ENCODE results near the gene ETV3.

ETV3 gene

DNA sequence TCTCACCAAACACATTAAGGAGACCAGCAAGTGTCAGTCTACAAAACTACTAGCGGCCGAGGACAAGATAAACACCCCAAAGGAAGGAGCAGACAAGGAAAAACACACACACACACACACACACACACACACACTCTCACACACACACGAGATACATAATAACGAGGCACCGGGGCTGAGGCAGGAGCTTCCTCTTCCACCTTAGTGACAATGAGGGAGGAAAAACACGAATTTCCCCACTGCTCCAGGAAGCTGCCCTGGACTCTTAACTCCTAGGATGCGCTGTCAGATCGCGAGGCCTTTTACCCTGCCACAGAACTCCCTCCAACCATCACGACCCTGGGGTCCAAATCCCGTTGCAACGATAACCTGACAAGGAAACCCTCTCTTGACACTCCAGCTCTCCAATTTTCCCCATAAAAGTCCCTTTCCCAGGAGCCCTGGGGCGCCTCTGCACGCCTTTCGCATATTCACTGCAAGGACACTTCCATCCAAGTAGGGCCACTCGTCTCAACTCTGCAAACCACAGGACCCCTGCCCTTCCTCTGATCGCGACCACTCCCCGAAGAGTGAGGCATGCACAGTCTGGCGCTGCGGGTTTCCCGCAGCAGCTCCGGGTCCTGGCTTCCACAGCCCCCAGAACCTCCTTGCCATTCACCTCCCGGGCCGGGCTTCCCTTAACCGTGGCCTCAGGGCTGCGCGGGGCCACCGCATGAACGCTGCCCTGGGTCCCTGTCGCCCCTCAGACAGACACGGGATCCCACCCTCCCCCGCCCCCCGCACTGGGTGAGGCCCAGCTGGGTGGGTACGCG, 581 bp downstream of the ETV3 start:
- DNase-seq = no peak

GRCh38 chr1:157137046-157137407, 1.2 kb downstream of the ETV3 start:
- no peak for DNase-seq

GRCh38 chr1:157136133-157136532, 2.1 kb downstream of the ETV3 start:
- no peak for DNase-seq

DNA sequence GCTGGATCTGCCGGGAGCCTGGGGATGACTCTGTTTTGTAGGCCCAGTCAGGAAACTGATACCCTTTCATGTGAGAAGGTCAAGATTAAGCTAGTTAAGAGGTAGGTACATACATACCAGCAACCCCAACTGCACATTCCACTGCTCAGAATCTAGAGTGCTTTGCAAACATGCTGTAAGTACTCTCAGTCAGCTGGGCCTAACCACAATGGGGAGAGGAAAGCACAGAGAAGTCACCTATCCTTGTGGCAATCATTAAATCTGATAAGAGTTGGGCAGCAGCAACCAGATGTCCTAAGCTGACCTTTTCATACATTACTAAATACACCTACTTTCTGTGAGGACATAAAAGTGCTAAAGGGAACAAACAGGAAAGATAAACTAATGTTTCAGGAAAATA, 2.5 kb downstream of the ETV3 start:
- DNase-seq = no peak

DNA sequence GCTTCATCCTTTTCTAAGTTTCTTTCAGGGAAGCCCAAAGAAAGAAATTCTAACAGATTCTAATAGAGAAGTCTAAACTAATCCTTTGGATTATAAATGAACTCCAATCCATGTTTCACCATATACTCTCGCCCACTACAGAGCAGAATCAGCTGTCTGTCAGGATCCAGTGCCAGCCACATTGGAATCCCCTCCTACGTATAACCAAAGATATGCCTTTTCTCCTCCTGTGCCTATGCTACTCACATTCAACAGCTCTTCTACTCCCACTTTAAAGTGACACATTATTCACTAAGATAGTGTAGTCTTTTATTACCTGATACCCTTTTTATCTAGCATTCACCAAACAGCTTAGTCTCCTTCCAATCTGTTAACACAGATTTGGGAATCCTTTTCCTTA, 3.1 kb downstream of the ETV3 start:
- DNase-seq = no peak

DNA sequence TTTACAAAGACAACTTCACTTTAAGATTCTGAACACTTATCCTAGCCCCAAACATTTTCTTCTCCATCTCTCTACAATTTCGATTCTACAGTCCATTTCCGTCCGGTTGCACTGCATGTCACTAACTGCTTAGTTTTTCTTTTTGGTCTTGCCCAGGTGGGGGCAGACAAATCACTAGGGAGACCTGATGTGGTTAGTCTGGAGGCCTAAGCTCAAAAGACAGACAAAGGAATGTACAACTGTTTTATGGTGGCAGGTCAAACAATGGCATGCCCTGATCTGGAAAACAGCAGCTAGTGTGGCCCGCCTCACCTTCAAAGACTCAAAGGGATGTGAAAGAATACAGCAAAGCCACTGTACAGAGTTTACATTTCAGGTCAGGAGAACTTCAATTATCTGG, 3.8 kb downstream of the ETV3 start:
- no peak for DNase-seq

DNA sequence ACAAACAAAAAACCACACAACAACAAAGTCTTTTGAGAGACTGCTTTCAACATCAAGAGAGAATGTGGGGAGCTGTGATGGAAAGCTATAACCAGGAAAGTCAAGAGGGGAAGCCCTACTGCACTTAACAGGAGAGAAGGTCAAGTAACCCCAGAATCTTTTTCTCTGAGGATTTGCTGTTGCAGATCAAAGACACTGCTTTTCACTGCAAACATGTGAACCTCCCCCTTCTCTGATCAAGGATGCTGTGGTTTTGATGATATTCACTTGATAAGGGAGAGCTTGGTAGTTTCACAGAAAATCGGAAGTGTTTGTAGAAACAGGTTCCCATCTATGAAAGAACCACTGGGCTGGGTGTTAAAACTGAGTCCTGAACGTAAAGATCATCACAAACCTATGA, 4.8 kb downstream of the ETV3 start:
- no peak for DNase-seq

DNA sequence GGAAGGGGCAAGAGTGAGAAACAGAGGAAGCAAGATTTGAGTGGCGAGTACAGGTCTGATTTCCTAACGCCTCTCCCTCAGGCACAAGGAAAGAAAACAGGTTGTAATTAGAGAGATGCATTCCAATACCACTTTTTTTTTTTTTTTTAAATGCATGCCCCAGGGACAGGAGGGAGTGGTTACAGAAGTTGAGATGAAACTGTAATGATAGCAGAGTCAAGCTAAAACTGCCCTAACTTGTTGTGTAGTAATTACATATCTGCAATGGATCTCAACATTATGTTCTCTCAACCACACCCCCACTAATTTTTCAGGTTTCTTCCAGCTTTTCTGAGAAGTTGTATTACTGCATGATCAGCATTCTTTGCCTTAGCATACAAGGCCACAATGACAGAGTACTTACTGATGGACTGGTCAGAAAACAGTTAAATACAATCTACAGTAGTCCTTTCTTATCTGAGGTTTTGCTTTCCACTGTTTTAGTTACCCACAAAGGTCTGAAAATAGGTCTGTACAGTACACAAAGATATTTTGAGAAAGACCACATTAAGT, 5.5 kb downstream of the ETV3 start:
- DNase-seq = no peak

DNA sequence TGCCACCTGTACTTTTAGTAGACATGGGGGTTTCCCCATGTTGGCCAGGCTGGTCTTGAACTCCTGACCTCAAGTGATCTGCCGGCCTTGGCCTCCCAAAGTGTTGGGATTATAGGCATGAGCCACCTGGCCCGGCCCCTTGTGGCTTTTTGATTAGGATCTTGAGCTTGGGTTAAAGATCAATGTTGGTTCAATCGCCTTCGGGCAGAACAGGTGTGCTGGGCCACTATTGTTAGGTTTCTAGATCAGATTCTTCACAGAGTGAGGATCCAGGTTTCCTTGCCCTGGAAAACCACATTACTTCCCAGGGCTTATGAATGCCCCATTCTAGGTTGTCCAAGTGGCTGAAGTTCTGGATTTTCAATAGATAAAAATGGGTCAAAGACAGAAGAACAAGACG, 6.1 kb downstream of the ETV3 start:
- no peak for DNase-seq

DNA sequence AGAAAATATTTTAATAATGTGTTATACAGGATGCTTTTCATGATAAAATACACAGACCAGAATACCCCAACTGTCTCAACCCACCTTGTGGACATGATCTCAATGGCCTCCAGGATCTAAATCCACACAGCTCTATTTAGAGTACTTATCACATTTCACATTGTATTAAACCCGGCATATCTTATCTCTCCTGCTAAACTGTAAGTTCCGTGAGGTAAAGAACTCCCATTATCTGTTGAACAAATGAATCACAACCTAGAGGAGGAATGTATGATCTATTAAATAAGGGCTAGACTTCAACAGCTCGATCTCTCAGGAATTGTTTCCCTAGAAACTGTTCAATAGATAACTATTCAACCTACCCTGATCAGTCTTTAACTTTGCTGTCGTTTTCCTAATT, 6.9 kb downstream of the ETV3 start:
- no peak for DNase-seq

GRCh38 chr1:157124855-157125254, 13.3 kb downstream of the ETV3 start:
- DNase-seq = no peak

DNA sequence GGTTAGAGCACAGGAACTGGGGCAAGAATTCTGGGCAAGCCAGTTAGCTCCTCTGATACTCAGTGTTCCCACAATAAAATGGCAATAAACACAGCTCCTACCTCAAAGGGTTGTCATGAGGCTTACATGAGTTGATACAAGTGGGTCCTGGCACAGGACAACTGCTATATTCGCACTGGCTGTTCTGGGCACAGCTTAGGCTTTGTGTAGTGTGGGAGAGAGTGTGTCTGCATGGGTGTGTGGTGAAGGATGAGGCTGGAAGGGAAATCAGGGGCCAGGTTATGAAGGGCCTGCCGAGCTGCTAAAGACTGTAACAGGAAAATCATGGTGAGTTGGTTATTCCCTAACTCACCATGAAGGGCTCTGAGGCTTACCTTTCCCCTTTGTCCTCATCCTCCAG, 18.7 kb downstream of the ETV3 start:
- no peak for DNase-seq

- no peak for DNase-seq
These were observed 19.2 kb downstream of the ETV3 start for GRCh38 chr1:157119008-157119407.

- DNase-seq = no peak
These were observed 20.6 kb downstream of the ETV3 start for GRCh38 chr1:157117527-157118057.

- DNase-seq = no peak
These were observed 21.5 kb downstream of the ETV3 start for GRCh38 chr1:157116737-157117103.

DNA sequence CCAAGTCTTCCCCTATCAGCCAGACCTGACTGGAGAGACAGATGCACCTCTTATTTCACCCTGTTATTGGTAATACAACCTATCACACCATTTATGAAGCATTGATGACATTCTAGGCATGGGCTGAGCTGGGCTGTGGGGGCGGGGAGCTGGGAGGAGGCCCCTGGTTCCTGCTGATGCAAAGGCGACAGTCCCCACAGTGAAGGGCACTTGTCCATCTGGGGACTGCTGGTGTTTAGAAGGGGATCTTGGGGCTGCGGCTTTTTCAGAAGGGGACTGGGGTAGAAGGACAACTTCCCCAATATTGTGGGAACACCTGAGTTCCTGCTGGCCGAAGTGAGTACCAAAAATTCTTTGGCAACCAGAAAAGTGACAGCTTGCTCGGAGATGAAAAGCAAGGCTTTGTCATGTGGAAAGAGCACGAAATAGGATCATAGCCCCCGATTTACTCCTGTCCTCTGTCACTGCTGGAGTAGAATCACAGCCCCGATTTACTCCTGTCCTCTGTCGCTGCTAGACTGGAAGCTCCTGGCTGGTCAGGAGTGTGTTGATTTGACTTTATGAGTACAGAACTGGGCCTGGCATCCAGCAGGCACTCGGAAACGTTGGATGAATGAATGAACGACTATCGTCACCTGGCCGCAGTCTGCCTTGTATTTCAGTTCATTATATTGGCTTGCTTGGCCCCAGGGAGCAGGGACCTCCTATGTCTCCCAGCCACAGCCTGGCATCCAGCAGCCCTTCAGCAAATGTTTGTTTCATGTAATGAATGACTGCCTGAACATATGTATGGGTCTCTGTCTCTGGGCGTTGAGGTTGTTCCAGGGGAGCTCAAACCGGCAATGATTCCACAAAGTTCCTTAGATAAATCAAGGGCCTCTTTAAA, 22.1 kb downstream of the ETV3 start:
- no peak for DNase-seq

DNA sequence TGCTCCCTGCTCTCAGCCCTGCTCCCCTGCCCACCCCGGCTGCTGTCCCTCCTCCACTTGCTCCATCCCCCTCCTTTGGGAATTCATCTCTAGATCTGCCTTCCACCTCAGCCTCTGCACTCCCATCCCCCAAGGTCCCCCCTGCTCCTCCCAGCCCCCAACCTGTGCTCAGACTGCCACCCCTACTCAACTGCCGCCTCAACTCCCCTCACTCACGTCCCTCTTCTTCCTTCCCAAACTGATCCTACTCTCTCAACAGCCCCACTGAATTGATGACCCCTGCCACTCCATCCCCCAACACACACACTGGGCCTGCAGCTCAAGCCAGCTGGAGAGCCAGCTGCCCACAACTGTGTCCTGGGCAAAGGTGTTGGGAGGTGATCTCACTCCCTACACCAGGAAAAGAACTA, 22.8 kb downstream of the ETV3 start:
- DNase-seq = no peak

GRCh38 chr1:157114183-157115121, 23.7 kb downstream of the ETV3 start:
- DNase-seq = no peak

DNA sequence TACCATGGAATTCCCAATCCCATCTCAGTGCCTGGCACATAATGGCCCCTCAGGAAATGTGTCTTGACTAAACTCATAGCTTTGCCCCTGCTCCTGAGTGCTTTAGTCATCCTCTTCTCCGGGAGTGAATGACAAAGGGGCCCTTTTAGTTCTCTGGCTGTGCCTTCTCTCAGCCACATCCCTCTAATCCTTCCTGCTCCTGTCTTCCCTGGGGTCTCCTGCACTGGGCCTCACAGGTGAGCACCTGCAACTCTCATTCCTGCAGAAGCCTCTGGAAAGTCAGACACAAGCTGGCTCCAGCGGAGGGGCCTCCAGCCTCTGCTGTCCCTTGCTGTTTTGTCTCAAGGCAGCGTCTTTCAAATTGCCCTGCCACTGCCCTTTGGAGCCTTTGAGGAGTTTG, 24.6 kb downstream of the ETV3 start:
- DNase-seq = no peak

- DNase-seq = no peak
These were observed 25.1 kb downstream of the ETV3 start for GRCh38 chr1:157113106-157113505.

GRCh38 chr1:157112186-157112867, 25.9 kb downstream of the ETV3 start:
- DNase-seq = no peak

Measured in stimulated activated CD4-positive, alpha-beta T cell treated with anti-CD3 and anti-CD28 coated beads, Interleukin-4, amount 100 ng/mL, for 1 hour (primary cell).